HFF-Myc (cell line): Measurements from ENCODE around the gene EML2.

Source experiments
- DNase-seq: peaks from one replicate; pipeline ENCODE4 v3.0.0-alpha.2; 2011; ENCODE audit warnings: low read depth; ENCODE audit errors: extremely low read depth
- H3K4me3 ChIP-seq: replicated peaks from 2 replicates; pipeline ENCODE4 v1.5.1; 2011; ENCODE audit warnings: low read depth, mild to moderate bottlenecking, control low read depth, low read length
- CTCF ChIP-seq: IDR thresholded peaks from 2 replicates; pipeline ENCODE4 v1.5.1; 2012; ENCODE audit warnings: mild to moderate bottlenecking, low read depth, low read length, control low read depth; ENCODE audit errors: missing control alignments

Gene EML2

GRCh38 chr19:45576682-45577081 lies 62.5 kb downstream of the EML2 start:
- no peak overlapping the region for H3K4me3 ChIP-seq
- no peak for DNase-seq

GRCh38 chr19:45575216-45575615 lies 64.0 kb downstream of the EML2 start:
- H3K4me3 ChIP-seq = no peak overlapping the region
- TF ChIP-seq CTCF = no peak
- no peak for DNase-seq

More at GRCh38 chr19:45576682-45577081, 62.5 kb downstream of the EML2 start:
- TF ChIP-seq CTCF = no peak

DNA sequence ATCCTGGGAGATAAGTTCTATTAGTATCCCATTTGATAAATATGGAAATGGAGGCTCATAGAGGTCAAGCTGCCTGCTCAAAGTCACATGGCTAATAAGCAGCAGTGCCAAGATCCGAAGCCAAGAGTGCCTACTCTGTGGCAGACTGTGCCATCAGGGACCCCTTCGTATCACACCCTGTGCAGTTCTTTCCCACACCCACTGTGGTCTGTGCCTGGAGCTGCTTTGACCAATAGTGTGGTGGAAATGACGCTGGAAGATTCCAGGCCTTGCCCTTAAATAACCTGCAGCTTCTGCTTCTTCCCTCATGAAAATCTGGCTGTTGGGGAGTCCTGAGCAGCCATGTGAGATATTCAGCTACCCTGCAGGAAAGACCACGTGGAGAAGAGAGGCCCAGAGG lies 64.7 kb downstream of the EML2 start:
- no peak overlapping the region for H3K4me3 ChIP-seq
- DNase-seq = no peak
- TF ChIP-seq CTCF = no peak

DNA sequence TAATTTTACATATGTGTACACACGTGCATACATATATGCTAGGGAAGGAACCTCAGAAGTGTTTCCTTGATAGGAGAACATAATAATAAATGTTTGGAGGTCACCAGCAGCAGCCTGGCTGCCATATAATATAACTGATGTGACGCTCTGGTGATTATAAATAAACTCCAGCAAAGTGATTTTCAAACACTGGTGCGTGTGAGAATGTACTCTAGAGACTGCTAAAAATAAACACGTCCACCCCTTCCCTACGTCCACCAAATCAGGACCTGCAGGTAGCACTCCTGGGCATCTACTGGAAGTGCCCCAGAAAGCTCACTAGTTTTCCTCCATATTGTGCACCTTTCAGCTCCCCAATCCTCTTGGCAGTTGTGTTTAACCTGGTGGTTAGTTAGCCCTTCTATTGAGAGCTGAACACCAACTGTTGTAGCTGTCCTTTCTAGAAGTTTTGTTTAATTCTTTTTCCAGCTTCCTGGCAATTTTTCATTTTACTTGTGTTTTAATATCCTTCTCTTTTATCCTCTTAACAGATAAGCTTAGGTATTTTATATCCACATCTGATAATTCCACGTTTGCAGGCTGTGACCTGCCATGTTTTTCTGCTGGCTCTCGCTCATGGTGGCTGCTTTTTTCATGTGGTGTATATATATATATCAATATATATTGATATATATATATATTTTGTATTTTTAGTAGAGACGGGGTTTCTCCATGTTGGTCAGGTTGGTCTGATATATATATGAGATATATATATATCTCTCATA lies 67.6 kb downstream of the EML2 start:
- TF ChIP-seq CTCF = no peak
- DNase-seq = no peak
- H3K4me3 ChIP-seq = no peak overlapping the region

DNA sequence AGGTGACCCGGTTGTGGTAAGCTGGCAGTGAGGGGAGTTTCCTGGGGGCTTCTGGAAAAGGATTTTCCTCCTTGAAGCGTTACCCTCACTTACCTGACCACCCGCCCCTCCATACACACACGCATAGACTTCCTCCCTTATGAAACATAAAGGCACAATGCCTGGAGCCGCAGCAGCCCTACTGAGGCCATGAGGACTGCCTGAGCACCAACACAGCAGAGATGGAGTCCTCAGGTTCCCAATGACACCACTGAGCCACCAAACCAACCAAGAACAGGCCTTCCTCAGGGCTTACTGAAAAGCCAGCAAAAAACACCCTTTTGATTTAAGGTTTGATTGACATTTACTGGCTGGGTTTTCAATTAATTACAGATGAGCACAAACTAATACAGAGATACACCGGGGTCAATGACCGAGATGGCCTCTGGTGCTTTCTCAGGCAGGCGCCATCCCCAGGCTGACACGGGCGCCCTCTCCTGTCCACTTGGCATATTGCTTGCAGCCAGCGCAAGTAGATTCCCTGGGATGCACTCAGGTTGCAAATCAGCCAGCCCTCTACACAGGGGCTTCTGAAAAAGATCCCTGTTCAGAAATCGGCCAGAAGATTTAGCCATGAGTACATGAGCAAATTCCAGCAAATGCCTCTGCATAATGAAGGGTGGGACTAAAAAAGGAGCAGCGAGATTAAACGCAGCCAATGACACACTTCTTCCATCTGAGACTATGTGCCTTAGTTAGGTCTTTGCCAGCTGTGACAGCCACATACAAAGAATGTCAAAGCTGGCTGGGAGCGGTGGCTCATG lies 69.4 kb downstream of the EML2 start:
- peak; percentile 87 for TF ChIP-seq CTCF
- H3K4me3 ChIP-seq = no peak overlapping the region
- DNase-seq = no peak

GRCh38 chr19:45568732-45569131 lies 70.5 kb downstream of the EML2 start:
- no peak for DNase-seq
- no peak overlapping the region for H3K4me3 ChIP-seq
- no peak for TF ChIP-seq CTCF
